ENCODE results near the gene GRB14. TPM values are rescaled to one million over a fixed set of nuclear protein-coding genes. Genes with fewer than 3 reads are reported as not detected.

GRB14 gene
- total and polyA plus RNA-seq, 10 of the 15 experiments (the other 5 are each of a cell fraction or from before 2014, with no cell fraction given): not detected

DNA sequence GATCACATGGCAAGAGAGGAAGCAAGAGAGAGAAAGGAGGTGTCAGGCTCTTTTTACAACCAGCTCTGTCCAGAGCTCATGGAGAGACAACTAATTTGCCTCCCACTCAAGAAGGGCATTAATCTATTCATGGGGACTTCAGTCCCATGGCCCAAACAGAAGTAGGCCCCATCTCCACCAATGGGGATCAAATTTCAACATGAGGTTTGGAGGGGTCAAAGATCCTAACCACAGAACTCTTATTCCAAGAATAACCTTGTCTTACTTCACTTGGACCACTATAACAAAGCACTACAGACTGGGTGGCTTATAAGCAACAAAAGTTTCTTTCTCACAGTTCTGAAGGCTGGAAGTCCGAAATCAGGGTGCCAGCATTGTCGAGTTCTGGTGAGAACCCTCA lies 31.8 kb downstream of the GRB14 start (continued):
- TF ChIP-seq, protein P1, sequence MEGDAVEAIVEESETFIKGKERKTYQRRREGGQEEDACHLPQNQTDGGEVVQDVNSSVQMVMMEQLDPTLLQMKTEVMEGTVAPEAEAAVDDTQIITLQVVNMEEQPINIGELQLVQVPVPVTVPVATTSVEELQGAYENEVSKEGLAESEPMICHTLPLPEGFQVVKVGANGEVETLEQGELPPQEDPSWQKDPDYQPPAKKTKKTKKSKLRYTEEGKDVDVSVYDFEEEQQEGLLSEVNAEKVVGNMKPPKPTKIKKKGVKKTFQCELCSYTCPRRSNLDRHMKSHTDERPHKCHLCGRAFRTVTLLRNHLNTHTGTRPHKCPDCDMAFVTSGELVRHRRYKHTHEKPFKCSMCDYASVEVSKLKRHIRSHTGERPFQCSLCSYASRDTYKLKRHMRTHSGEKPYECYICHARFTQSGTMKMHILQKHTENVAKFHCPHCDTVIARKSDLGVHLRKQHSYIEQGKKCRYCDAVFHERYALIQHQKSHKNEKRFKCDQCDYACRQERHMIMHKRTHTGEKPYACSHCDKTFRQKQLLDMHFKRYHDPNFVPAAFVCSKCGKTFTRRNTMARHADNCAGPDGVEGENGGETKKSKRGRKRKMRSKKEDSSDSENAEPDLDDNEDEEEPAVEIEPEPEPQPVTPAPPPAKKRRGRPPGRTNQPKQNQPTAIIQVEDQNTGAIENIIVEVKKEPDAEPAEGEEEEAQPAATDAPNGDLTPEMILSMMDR (IDR thresholded peaks at IDR 0.05 in 2 of 3, conservative IDR thresholded peaks at IDR 0.05 in 1 of 3; ENCODE audit: control insufficient read depth in 2 of 3, extremely low read depth in 1 of 3, insufficient read depth in 1 of 3, low read depth in 3 of 3, low read length in 3 of 3): no peak
- no peak for TF ChIP-seq BMI1 (IDR thresholded peaks at IDR 0.05; ENCODE audit: borderline replicate concordance)
- no peak for TF ChIP-seq MEF2B (IDR thresholded peaks at IDR 0.05; ENCODE audit: partially characterized antibody, poor library complexity, severe bottlenecking)
- no peak for TF ChIP-seq MXI1 (IDR thresholded peaks at IDR 0.05; ENCODE audit: low read depth, low read length)
- no peak for TF ChIP-seq ZNF207 (IDR thresholded peaks at IDR 0.05; ENCODE audit: borderline replicate concordance)

DNA sequence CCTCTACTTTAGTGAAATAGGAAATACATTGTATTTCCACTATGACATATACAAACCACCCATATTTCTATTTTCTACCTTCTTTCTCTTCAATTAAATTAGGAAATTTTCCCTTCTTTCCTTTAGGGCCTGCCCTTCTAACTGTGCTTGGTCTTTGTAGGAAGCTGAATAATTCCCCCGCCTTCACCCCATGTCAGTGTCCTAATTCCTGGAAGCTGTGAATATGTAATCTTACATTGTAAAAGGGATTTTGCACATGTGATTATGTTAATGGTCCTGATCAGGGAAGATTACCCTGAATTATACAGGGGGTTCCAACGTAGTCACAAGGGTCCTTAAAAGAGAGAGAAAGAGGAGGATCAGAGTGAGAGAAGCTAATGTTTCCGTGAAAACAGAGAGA lies 40.2 kb downstream of the GRB14 start:
- Histone ChIP-seq H3K27me3 (replicated peaks in 1 of 2; ENCODE audit: control insufficient read depth in 2 of 2, insufficient read depth in 2 of 2, low read length in 1 of 2) (no peaks in the 10 kb centered on the region), H3K9me3 (replicated peaks; ENCODE audit: control insufficient read depth, insufficient read depth, low read length) (no peaks in the 10 kb centered on the region), H3K9ac (ENCODE audit: control insufficient read depth, insufficient read depth, low read length) (no peak overlapping the region), H3K79me2 (ENCODE audit: control insufficient read depth, insufficient read depth, low read length) (no peaks in the 10 kb centered on the region), H3K36me3 (ENCODE audit: control insufficient read depth in 2 of 2, insufficient read depth in 2 of 2, low read length in 1 of 2) (no peaks in the 10 kb centered on the region), H3K27ac (ENCODE audit: control insufficient read depth, insufficient read depth) (no peak overlapping the region), H2AFZ (ENCODE audit: control insufficient read depth, low read depth, low read length) (no peak overlapping the region), H3K4me2 (ENCODE audit: control insufficient read depth, insufficient read depth) (no peak overlapping the region), H3K4me3 (no peak overlapping the region), H4K20me1 (ENCODE audit: control insufficient read depth, insufficient read depth) (no peaks in the 10 kb centered on the region), H3K4me1 (ENCODE audit: control insufficient read depth, insufficient read depth, low read length) (no peaks in the 10 kb centered on the region)
- SMC1A ChIA-PET (ENCODE audit: uncharacterized antibody, unreplicated experiment): interaction anchor here (0.9 kb wide), 1 partner anchor 32 kb away, joined by 3 read pairs; no protein-coding TSS in a partner anchor
- POLR2A ChIA-PET: no interaction called here
- no TSS peak for BruUV-seq (replicated peaks)
- RAD21 ChIA-PET (ENCODE audit: unreplicated experiment): no interaction called here
- TF ChIP-seq BMI1 (IDR thresholded peaks at IDR 0.05; ENCODE audit: borderline replicate concordance): no peak
- no peak for TF ChIP-seq MEF2B (IDR thresholded peaks at IDR 0.05; ENCODE audit: partially characterized antibody, poor library complexity, severe bottlenecking)
- no peak for TF ChIP-seq ZNF207 (IDR thresholded peaks at IDR 0.05; ENCODE audit: borderline replicate concordance)
- TF ChIP-seq SRF (IDR thresholded peaks at IDR 0.05; ENCODE audit: low read depth in 2 of 2, low read length in 2 of 2): no peak
- TF ChIP-seq FOXK2 (IDR thresholded peaks at IDR 0.05): no peak
- TF ChIP-seq CHD2 (IDR thresholded peaks at IDR 0.05; ENCODE audit: borderline replicate concordance, low read depth, low read length): no peak
- DNase-seq (ENCODE audit: low read depth, low spot score) (no peak), ATAC-seq (no peak), FAIRE-seq (no peak)
- WGBS (ENCODE audit: insufficient coverage, insufficient replicate concordance, low lambda C conversion rate, missing lambda C conversion rate): 30% methylated on average over 3 of the region's 3 CpGs
- in situ Hi-C loops (cut with MboI): no loop called here
- CTCF ChIA-PET: no interaction called here
- intact Hi-C loops (cut with micrococcal nuclease; ENCODE audit: unreplicated experiment): no loop called here

Measured in GM12878 (cell line).